K562 (cell line): ENCODE data around the gene RMC1. TPM values are rescaled to one million over a fixed set of nuclear protein-coding genes. Genes with fewer than 3 reads are reported as not detected.

Experiments
- CREBBP ChIP-seq: IDR thresholded peaks from one replicate; pipeline ENCODE4 v1.6.1; 2012; ENCODE audit warnings: low read depth, mild to moderate bottlenecking, control low read depth, inconsistent platforms, low read length
- ERF ChIP-seq: fragments of 450-650 bp; formaldehyde crosslinking; IDR thresholded peaks from 2 replicates; pipeline ENCODE4 v1.4.0; 2020; ENCODE audit warnings: mild to moderate bottlenecking, mixed read lengths
- ESRRB ChIP-seq: fragments of 250-450 bp; sonication (Bioruptor Pico); IDR thresholded peaks from 2 replicates; pipeline ENCODE4 v1.5.0; 2020; ENCODE audit warnings: mild to moderate bottlenecking, moderate library complexity, borderline replicate concordance
- EWSR1 ChIP-seq: fragments of 450-650 bp; IDR thresholded peaks from 2 replicates; pipeline ENCODE4 v1.6.1; 2018; ENCODE audit warnings: borderline replicate concordance, mild to moderate bottlenecking, low read depth, moderate library complexity; ENCODE audit not compliant: partially characterized antibody
- GATAD2A ChIP-seq: fragments of 450-650 bp; IDR thresholded peaks from 2 replicates; pipeline ENCODE4 v1.6.1; 2017
- GTF2F1 ChIP-seq: IDR thresholded peaks from 2 replicates; pipeline ENCODE4 v1.6.1; 2011; ENCODE audit warnings: low read depth, low read length, improper control_type of control experiment
- MEF2A ChIP-seq: IDR thresholded peaks from 2 replicates; pipeline ENCODE4 v1.6.1; 2011; ENCODE audit warnings: low read depth, mild to moderate bottlenecking, low read length, moderate library complexity; ENCODE audit not compliant: control insufficient read depth
- MEIS2 ChIP-seq: fragments of 450-650 bp; IDR thresholded peaks from 2 replicates; pipeline ENCODE4 v1.6.1; 2014; ENCODE audit warnings: mild to moderate bottlenecking; ENCODE audit not compliant: partially characterized antibody
- MTA1 ChIP-seq: fragments of 450-650 bp; IDR thresholded peaks from 2 replicates; pipeline ENCODE4 v1.6.1; 2017; ENCODE audit warnings: borderline replicate concordance
- MTA2 ChIP-seq: fragments of 450-650 bp; IDR thresholded peaks from 2 replicates; pipeline ENCODE4 v1.6.1; 2016; ENCODE audit warnings: low read depth
- PRPF4 ChIP-seq: fragments of 200-400 bp; formaldehyde crosslinking; IDR thresholded peaks from one replicate; pipeline ENCODE4 v1.6.1; 2017; ENCODE audit warnings: low read length, low read depth, mild to moderate bottlenecking; ENCODE audit not compliant: insufficient read depth, poor library complexity, severe bottlenecking
- PTBP1 ChIP-seq: fragments of 200-400 bp; formaldehyde crosslinking; IDR thresholded peaks from 2 replicates; pipeline ENCODE4 v1.6.1; 2017; ENCODE audit warnings: low read depth, low read length
- SREBF1 ChIP-seq: fragments of 150-350 bp; IDR thresholded peaks from 2 replicates; pipeline ENCODE4 v1.6.1; 2014; ENCODE audit warnings: antibody characterized with exemption, low read depth, low read length, borderline replicate concordance
- ZNF507 ChIP-seq: conservative IDR thresholded peaks from 2 replicates; pipeline ENCODE4 v1.6.1; 2017; ENCODE audit warnings: missing genetic modification characterization, missing compliant biosample characterization
- ZNF561 ChIP-seq: fragments of 450-650 bp; formaldehyde crosslinking; conservative IDR thresholded peaks from 2 replicates; pipeline ENCODE4 v1.4.0; 2020; ENCODE audit warnings: mild to moderate bottlenecking, moderate library complexity
- polyA plus RNA-seq, 8 experiments: library from polyadenylated mRNA; depleted of rRNA in 4 of 8; stranded (reverse) in 5 of 8; unstranded in 3 of 8; fragments of >200 nt; fragmentation: Nextera tagmentation in 2 of 8; fragmentation: Illumina TruSeq in 1 of 8; extraction: Ambion mirVana in 2 of 8; extraction: Trizol in 1 of 8; gene quantifications; 2 replicates each; pipeline versions ENCODE4 v1.2.1 to v1.2.3, GENCODE V29; 2011 to 2014; ENCODE audit warnings: inconsistent platforms in 1 of 8, missing spikeins in 1 of 8
- total RNA-seq, 7 experiments: library from RNA; depleted of rRNA in 6 of 7; stranded (reverse); fragments of >200 nt in 6 of 7; fragmentation: Illumina TruSeq in 2 of 7; extraction: Trizol in 2 of 7; gene quantifications; 2 replicates each; pipeline versions ENCODE4 v1.2.1 to v1.2.3, GENCODE V29; 2011 to 2021; ENCODE audit warnings: low replicate concordance in 1 of 7
- TF ChIP-seq, protein P1 (sequence below): fragments of 450-650 bp; IDR thresholded peaks from 2 replicates; pipeline ENCODE4 v1.6.1; 2018; ENCODE audit warnings: mild to moderate bottlenecking, low read depth; ENCODE audit not compliant: partially characterized antibody
- TF ChIP-seq, protein P2 (sequence below): fragments of 450-650 bp; IDR thresholded peaks from 2 replicates; pipeline ENCODE4 v1.7.1; 2018; ENCODE audit warnings: mild to moderate bottlenecking, low read depth; ENCODE audit not compliant: partially characterized antibody
- TF ChIP-seq, protein P3 (sequence below), 3 experiments: fragments of 200-800 bp in 1 of 3; sonication (Bioruptor generic) in 1 of 3; sonication (generic) in 1 of 3; formaldehyde crosslinking in 1 of 3; IDR thresholded peaks; 2 replicates each; pipeline versions ENCODE4 v1.6.1 to v1.8.0; 2016 to 2022; ENCODE audit warnings: mild to moderate bottlenecking in 2 of 3, missing compliant biosample characterization in 2 of 3, missing genetic modification characterization in 2 of 3, missing genetic modification reagents in 1 of 3
- TF ChIP-seq, protein P4 (sequence below): fragments of 450-650 bp; formaldehyde crosslinking; IDR thresholded peaks from 2 replicates; pipeline ENCODE4 v1.4.0; 2020; ENCODE audit warnings: mild to moderate bottlenecking, moderate library complexity
- TF ChIP-seq, protein P5 (sequence below): sonication (generic); formaldehyde crosslinking; IDR thresholded peaks from 2 replicates; pipeline ENCODE4 v1.8.1; 2023; ENCODE audit warnings: mild to moderate bottlenecking, missing genetic modification reagents

The RMC1 gene
- total and polyA plus RNA-seq, 9 of the 15 experiments (the other 6 are each of a cell fraction or from before 2014, with no cell fraction given) = 7.5 to 42.4 (median 35.5) TPM

DNA sequence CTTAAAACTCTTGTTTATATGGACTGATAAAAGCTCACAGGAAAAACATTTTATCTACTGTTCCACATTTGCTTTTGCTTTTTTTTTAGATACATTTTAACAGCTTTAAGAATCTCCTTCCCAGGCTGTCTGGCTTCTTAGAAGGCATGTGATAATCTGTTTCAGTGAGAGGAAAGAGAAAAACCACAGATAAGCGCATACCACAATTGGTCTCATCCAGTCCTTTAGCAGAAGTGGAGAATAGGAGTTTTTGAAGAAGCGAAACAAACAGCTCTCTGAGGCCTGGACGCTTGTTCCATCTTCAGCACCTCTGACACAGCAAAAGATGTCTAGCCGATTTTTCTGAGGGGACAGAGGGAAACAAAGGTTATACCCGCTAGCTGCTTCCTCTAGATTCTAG is 37.6 kb downstream of the RMC1 start (continued):
- TF ChIP-seq, protein P1, sequence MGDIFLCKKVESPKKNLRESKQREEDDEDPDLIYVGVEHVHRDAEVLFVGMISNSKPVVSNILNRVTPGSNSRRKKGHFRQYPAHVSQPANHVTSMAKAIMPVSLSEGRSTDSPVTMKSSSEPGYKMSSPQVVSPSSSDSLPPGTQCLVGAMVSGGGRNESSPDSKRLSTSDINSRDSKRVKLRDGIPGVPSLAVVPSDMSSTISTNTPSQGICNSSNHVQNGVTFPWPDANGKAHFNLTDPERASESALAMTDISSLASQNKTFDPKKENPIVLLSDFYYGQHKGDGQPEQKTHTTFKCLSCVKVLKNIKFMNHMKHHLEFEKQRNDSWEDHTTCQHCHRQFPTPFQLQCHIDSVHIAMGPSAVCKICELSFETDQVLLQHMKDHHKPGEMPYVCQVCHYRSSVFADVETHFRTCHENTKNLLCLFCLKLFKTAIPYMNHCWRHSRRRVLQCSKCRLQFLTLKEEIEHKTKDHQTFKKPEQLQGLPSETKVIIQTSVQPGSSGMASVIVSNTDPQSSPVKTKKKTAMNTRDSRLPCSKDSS = no peak
- TF ChIP-seq, protein P2, sequence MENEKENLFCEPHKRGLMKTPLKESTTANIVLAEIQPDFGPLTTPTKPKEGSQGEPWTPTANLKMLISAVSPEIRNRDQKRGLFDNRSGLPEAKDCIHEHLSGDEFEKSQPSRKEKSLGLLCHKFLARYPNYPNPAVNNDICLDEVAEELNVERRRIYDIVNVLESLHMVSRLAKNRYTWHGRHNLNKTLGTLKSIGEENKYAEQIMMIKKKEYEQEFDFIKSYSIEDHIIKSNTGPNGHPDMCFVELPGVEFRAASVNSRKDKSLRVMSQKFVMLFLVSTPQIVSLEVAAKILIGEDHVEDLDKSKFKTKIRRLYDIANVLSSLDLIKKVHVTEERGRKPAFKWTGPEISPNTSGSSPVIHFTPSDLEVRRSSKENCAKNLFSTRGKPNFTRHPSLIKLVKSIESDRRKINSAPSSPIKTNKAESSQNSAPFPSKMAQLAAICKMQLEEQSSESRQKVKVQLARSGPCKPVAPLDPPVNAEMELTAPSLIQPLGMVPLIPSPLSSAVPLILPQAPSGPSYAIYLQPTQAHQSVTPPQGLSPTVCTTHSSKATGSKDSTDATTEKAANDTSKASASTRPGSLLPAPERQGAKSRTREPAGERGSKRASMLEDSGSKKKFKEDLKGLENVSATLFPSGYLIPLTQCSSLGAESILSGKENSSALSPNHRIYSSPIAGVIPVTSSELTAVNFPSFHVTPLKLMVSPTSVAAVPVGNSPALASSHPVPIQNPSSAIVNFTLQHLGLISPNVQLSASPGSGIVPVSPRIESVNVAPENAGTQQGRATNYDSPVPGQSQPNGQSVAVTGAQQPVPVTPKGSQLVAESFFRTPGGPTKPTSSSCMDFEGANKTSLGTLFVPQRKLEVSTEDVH = no peak
- TF ChIP-seq MTA2 (peak; percentile 49; the same call in 1 of the 2 replicates), MEF2A (no peak), ESRRB (CRISPR knock-in tag) (no peak), EWSR1 (no peak), MTA1 (no peak; the same call in 1 of the 2 replicates), ZNF507 (tag) (no peak), GTF2F1 (no peak), ZNF561 (CRISPR knock-in tag) (no peak), PTBP1 (no peak), MEIS2 (peak; percentile 21), ERF (no peak), PRPF4 (no peak), CREBBP (no peak), GATAD2A (peak; percentile 72; the same call in 1 of the 2 replicates), SREBF1 (no peak)
- TF ChIP-seq, protein P3, sequence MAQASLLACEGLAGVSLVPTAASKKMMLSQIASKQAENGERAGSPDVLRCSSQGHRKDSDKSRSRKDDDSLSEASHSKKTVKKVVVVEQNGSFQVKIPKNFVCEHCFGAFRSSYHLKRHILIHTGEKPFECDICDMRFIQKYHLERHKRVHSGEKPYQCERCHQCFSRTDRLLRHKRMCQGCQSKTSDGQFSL (CRISPR knock-in tag; IDR thresholded peaks at IDR 0.05) = no peak
- TF ChIP-seq, protein P3 (tag; IDR thresholded peaks at IDR 0.05) = no peak
- TF ChIP-seq, protein P4, sequence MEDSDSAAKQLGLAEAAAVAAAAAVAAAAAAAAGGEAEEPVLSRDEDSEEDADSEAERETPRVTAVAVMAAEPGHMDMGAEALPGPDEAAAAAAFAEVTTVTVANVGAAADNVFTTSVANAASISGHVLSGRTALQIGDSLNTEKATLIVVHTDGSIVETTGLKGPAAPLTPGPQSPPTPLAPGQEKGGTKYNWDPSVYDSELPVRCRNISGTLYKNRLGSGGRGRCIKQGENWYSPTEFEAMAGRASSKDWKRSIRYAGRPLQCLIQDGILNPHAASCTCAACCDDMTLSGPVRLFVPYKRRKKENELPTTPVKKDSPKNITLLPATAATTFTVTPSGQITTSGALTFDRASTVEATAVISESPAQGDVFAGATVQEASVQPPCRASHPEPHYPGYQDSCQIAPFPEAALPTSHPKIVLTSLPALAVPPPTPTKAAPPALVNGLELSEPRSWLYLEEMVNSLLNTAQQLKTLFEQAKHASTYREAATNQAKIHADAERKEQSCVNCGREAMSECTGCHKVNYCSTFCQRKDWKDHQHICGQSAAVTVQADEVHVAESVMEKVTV = no peak
- TF ChIP-seq, protein P5, sequence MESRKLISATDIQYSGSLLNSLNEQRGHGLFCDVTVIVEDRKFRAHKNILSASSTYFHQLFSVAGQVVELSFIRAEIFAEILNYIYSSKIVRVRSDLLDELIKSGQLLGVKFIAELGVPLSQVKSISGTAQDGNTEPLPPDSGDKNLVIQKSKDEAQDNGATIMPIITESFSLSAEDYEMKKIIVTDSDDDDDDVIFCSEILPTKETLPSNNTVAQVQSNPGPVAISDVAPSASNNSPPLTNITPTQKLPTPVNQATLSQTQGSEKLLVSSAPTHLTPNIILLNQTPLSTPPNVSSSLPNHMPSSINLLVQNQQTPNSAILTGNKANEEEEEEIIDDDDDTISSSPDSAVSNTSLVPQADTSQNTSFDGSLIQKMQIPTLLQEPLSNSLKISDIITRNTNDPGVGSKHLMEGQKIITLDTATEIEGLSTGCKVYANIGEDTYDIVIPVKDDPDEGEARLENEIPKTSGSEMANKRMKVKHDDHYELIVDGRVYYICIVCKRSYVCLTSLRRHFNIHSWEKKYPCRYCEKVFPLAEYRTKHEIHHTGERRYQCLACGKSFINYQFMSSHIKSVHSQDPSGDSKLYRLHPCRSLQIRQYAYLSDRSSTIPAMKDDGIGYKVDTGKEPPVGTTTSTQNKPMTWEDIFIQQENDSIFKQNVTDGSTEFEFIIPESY (CRISPR knock-in tag) = no peak
